GM19043 (cell line): ENCODE data around the gene SPINK1.
"Not testable (repeated sequence)": the region's sequence is repeated elsewhere in the genome, so short reads cannot be mapped to it uniquely, and the experiment has no call there.

Source experiments
- ATAC-seq: cut with Tn5 transposase; IDR thresholded peaks from one replicate; pipeline ENCODE4 v1.9.1; 2021; ENCODE audit warnings: low read depth; ENCODE audit not compliant: unreplicated experiment

The SPINK1 gene

DNA sequence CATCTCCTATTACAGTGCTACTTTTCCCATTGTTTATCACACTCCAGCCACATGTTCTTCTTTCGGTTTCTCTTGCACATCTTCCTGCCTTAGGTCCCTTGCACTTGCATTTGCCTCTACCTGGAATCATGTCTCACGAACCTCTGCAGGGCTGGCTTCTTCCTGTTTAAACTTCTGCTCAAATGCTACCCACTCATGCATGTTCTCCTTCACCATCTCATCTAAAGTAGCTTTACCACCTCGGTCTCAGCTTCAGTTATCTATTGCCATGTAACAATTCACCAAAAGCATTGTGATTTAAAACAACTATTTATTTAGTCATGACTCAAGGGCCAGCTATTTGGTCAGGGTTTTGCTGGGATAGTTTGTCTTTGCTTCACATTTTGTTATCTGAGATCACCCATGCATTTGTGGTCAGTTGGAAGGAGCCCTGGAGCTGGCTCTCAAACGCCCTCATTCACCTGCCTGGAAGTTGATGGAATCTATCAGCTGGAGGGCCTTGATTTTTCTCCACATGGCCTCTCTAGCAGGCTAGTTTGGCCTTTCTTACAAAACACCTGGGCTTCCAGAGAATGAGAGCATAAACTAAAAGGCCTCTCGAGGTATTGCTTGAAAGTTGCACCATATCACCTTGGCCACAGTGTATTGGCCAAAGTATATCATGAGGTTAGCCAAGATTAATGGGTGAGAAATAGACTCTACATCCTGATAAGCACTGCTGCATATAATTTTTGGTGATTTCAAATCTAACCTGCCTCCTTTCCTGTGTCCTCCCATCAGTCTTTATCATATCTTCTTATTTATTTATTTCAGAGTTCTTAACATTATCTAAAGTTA is 21.4 kb downstream of the SPINK1 start:
- no peak for ATAC-seq

DNA sequence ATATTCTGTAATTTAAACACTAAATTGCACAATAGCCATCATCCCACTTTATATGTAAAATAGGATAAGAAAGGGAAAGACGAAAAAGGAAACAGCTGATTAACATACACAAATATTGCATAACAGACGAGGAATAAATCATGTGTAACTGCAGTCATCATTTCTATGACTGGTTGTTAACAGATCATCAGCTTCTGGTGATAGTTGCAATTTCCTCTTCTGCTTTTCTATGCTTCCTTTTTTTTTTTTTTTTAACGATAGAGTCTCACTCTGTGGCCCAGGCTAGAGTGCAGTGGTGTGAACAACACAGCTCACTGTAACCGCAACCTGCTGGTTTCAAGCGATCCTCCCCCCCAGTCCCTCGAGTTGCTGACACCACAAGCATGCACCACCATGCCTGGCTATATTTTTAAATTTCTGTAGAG is 26.4 kb downstream of the SPINK1 start:
- ATAC-seq = peak; percentile 80

- no peak for ATAC-seq
Measured at GRCh38 chr5:147804334-147804733, 27.1 kb downstream of the SPINK1 start.

- no peak for ATAC-seq
Measured at GRCh38 chr5:147803926-147804325, 27.5 kb downstream of the SPINK1 start.

GRCh38 chr5:147803161-147803560 is 28.3 kb downstream of the SPINK1 start:
- not testable (repeated sequence) for ATAC-seq

DNA sequence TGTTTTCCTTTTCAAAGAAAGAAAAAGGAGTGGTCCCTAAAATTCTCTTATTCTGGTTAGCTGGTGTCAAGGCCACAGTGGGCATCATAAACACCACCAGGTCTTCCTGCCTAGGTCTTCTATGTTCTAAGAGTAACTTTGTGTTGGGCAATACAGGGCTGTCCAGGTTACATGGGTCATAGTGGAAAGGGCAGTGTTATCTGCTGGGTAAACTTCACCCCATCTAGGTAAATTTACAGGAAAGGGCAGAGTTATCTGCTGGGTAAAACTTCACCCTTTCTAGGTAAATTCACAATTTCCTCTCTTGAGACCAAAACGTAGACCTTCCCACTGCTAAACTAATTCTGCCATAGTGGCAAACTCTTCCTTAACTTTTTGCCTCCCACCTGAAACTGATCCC is 30.0 kb downstream of the SPINK1 start:
- ATAC-seq = no peak

DNA sequence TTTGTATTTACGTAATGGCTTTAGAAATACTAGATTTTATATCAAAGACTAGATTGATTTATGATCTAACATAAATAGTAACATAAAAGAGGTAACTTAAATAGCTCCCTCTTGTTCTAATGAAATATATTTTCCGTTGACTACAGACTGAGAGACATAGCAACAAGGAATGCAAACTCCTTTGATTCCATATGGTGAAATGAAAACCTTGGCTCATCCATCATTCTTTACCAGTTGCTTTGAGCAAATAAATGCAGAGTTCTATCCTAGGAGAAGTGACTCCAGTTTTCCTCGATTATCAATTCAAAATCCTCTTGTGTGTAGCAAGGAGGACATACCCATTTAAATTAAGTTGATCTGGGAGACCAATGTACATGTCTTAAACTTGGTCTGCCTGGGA is 31.0 kb downstream of the SPINK1 start:
- ATAC-seq = no peak

DNA sequence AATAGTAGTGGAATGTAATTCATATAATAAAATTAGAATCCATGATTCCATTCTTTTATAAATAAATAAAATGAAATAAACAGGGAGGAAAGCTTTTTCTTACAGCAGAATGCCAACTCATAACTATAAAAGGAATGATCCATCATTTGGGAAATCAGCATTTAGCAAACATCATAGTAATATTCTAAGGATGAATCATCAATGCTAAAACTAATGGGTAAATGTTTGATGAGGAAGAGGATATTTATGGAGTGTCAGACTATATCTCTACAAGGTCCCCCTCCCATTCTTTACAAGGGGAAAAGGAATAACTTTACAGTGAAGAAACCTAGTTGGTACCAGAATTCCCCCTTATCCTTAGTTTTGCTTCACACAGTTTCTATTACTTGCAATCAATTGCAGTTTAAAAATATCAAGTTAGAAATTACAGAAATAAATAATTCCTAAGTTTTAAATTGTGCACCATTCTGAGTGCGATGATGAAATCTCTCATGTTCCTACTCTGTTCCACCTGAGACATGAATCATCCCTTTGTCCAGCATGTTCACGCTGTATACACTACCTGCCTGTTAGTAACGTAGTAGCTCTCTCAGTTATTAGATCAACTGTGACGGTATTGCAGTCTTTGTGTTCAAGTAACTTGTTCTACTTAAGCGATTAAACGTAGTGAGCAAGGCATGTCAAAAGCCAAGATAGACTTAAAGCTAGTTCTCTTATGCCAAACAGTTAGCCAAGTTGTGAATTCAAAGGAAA is 34.7 kb downstream of the SPINK1 start:
- ATAC-seq = no peak

GRCh38 chr5:147791181-147791580 is 40.3 kb downstream of the SPINK1 start:
- no peak for ATAC-seq

GRCh38 chr5:147789820-147790219 is 41.7 kb downstream of the SPINK1 start:
- no peak for ATAC-seq

DNA sequence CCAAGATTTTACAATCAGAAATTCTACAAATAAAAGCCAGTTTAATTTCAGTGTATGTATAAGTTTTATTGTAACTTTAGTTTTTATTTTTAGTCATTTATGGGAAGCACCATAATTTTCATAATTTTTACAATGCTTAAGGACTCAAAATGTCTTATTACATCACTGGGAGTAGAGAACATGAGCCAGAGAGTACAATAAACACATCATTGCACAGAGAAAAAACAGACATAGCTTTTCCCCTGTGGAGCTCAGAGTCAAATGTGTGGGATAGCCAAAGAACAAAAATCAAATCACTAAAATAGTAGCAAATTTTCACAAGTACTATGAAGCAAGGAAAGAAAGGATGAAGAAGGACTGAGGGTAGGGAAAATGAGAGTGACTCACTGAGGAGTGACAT is 43.4 kb downstream of the SPINK1 start:
- no peak for ATAC-seq

DNA sequence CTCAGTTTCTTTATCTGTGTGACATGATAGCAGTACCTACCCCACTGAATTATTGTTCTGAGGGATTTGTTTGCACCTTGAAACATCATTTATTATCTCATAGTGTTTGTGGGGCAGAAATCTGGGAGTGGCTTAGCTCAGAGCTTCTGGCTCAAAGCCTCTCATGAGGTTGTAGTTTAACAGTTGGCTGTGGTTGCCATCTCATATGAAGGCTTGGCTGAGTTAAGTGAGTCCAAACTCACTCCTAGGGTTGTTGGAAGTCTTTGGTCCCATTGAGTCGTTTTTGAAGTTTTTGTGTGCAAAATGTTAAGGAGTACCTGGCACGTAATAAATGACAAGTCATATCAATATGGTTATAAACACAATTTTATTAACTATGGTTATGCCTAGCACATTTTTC is 45.3 kb downstream of the SPINK1 start:
- ATAC-seq = no peak

GRCh38 chr5:147784146-147784987 is 47.1 kb downstream of the SPINK1 start:
- ATAC-seq = no peak

- ATAC-seq = peak; percentile 57
Measured at GRCh38 chr5:147782110-147783028, 49.1 kb downstream of the SPINK1 start, which contains the start of gene JAKMIP2. TSS of gene JAKMIP2 (minus strand) at chr5:147782728. CDS start at chr5:147671806, 110,922 bp downstream.

GRCh38 chr5:147780924-147781573 is 50.4 kb downstream of the SPINK1 start:
- ATAC-seq = no peak

DNA sequence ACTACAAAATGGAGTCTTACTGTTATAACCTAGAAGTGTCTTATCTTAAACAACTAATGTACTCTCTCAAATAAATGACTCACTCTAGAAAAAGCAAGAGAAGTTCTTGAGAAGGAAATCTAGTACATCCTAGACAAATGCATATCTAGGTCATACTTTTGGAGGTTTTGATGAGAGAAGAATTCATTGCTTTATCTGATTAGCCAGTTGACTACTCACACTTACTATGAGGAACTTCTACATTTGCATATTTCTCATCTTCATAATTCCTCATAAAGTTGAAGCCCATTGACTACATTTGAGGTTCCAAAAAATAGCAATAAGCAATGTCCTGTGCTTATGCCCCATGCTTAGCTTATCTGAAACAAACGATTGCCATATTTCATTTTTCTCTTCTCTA is 51.8 kb downstream of the SPINK1 start:
- no peak for ATAC-seq

GRCh38 chr5:147776989-147777388 is 54.5 kb downstream of the SPINK1 start:
- ATAC-seq = no peak
